ENCODE measurements around the gene STRN3.
"Not testable (repeated sequence)": the region's sequence is repeated elsewhere in the genome, so short reads cannot be mapped to it uniquely, and the experiment has no call there.

DNA sequence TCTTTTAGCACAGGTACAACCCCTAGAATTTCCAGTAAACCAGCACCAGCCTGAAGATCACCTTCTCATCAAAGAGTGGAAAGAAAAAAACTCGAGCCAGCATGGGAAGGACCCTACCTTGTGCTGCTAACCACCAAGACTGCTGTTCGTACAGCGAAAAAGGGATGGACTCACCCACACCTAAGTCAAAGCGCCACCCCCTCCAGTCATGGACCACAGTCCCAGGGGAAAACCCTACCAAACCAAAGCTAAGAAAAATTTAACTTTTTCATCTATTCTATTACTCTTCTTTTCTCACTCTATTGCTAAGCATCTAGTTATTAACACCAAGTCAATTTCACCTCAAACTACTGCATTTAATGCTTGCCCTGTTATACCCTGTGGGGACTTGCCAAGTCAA is 56.4 kb downstream of the STRN3 start:
- TF ChIP-seq, protein P1, sequence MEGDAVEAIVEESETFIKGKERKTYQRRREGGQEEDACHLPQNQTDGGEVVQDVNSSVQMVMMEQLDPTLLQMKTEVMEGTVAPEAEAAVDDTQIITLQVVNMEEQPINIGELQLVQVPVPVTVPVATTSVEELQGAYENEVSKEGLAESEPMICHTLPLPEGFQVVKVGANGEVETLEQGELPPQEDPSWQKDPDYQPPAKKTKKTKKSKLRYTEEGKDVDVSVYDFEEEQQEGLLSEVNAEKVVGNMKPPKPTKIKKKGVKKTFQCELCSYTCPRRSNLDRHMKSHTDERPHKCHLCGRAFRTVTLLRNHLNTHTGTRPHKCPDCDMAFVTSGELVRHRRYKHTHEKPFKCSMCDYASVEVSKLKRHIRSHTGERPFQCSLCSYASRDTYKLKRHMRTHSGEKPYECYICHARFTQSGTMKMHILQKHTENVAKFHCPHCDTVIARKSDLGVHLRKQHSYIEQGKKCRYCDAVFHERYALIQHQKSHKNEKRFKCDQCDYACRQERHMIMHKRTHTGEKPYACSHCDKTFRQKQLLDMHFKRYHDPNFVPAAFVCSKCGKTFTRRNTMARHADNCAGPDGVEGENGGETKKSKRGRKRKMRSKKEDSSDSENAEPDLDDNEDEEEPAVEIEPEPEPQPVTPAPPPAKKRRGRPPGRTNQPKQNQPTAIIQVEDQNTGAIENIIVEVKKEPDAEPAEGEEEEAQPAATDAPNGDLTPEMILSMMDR (conservative IDR thresholded peaks at IDR 0.05; ENCODE audit: low read depth, low read length), result not testable (repeated sequence)
- TF ChIP-seq EZH2 (IDR thresholded peaks at IDR 0.05; ENCODE audit: borderline replicate concordance, low read depth, low read length, poor library complexity, severe bottlenecking), result not testable (repeated sequence)
